PFSK-1 (cell line): ENCODE measurements around the gene NRG3.

Experiments
- POLR2AphosphoS5 ChIP-seq: IDR thresholded peaks from 2 replicates; pipeline ENCODE4 v1.6.1; 2012; ENCODE audit warnings: low read depth, mild to moderate bottlenecking, control low read depth, low read length, moderate library complexity
- REST ChIP-seq, 2 experiments: IDR thresholded peaks; 2 replicates each; pipeline versions ENCODE4 v1.6.1 to v1.8.0; 2011 to 2012; ENCODE audit warnings: low read depth in 2 of 2, low read length in 2 of 2, control low read depth in 1 of 2, inconsistent platforms in 1 of 2, mild to moderate bottlenecking in 1 of 2, moderate library complexity in 1 of 2; ENCODE audit not compliant: insufficient read depth in 1 of 2
- TAF1 ChIP-seq: IDR thresholded peaks from 2 replicates; pipeline ENCODE4 v1.6.1; 2012; ENCODE audit warnings: low read length, control low read depth, borderline replicate concordance; ENCODE audit not compliant: insufficient read depth

GRCh38 chr10:82918022-82918421 is 1043.0 kb downstream of the NRG3 start:
- no peak for TF ChIP-seq TAF1
- TF ChIP-seq POLR2AphosphoS5, result no peak
- no peak for TF ChIP-seq REST (IDR thresholded peaks at IDR 0.05; ENCODE audit: insufficient read depth in 1 of 2, low read depth in 2 of 2, low read length in 2 of 2)
